Heart right ventricle (tissue), 16 donors: ENCODE data around the gene KCNMA1. TPM values are rescaled to one million over a fixed set of nuclear protein-coding genes. Genes with fewer than 3 reads are reported as not detected.

ENCODE experiments used
- ATAC-seq, 8 donors: fragments of 200-7000 bp; cut with Tn5 transposase; one replicate each; pipeline ENCODE4 v1.9.1; 2020; ENCODE audit warnings: mild to moderate bottlenecking in 8 of 8, moderate library complexity in 8 of 8, moderate number of reproducible peaks in 1 of 8
- DNase-seq, 2 donors: peaks; one replicate each; pipeline ENCODE4 v3.0.0-alpha.2; 2020
- H3K27ac ChIP-seq, 10 donors: fragments of 200-600 bp; sonication (generic) in 2 of 10; one replicate each; pipeline versions ENCODE4 v1.5.0 to v1.8.0; 2020 to 2022; ENCODE audit warnings: mild to moderate bottlenecking in 3 of 10
- H3K27me3 ChIP-seq, 7 donors: fragments of 200-600 bp; one replicate each; pipeline ENCODE4 v1.8.0; 2021 to 2022; ENCODE audit warnings: mild to moderate bottlenecking in 2 of 7
- H3K36me3 ChIP-seq, 9 donors: fragments of 200-600 bp; sonication (generic) in 1 of 9; one replicate each; pipeline versions ENCODE4 v1.5.0 to v1.8.0; 2020 to 2022; ENCODE audit warnings: mild to moderate bottlenecking in 2 of 9
- H3K4me1 ChIP-seq, 9 donors: fragments of 200-600 bp; sonication (generic) in 1 of 9; one replicate each; pipeline versions ENCODE4 v1.5.0 to v1.8.0; 2020 to 2022; ENCODE audit warnings: mild to moderate bottlenecking in 4 of 9
- H3K4me3 ChIP-seq, 10 donors: fragments of 200-600 bp; sonication (generic) in 2 of 10; one replicate each; pipeline versions ENCODE4 v1.5.0 to v1.8.0; 2020 to 2022; ENCODE audit warnings: mild to moderate bottlenecking in 7 of 10, moderate library complexity in 2 of 10
- H3K9me3 ChIP-seq, 11 donors: fragments of 200-600 bp in 10 of 11; sonication (generic) in 2 of 11; one replicate each; pipeline versions ENCODE4 v1.5.0 to v1.8.0; 2013 to 2022; ENCODE audit warnings: mild to moderate bottlenecking in 2 of 11, control low read depth in 1 of 11, moderate library complexity in 1 of 11
- CTCF ChIP-seq, 9 donors: fragments of 200-600 bp; sonication (generic) in 2 of 9; IDR thresholded peaks; one replicate each; pipeline versions ENCODE4 v1.5.0 to v1.8.0; 2021 to 2022; ENCODE audit warnings: antibody characterized with exemption in 9 of 9, mild to moderate bottlenecking in 5 of 9, moderate library complexity in 1 of 9
- WGBS, 2 donors: extraction: QIAGEN DNeasy Blood & Tissue Kit; methylation state at CpG; one replicate each; pipeline ENCODE4 v1.1.7; 2013; ENCODE audit warnings: inconsistent platforms in 1 of 2; 5-methylcytosine and 5-hydroxymethylcytosine counted together
- intact Hi-C, 10 donors: fragments of 100-400 bp; cut with DNase I; formaldehyde crosslinking; loops; one replicate each; pipeline versions ENCODE4 v1.11.1 to v1.14.2; 2022
- polyA plus RNA-seq, 2 donors: library from polyadenylated mRNA; stranded (reverse); fragments of 200-250 nt; gene quantifications; one replicate each; pipeline ENCODE4 v1.2.3, GENCODE V29; 2013
- total RNA-seq, 10 donors: library from RNA; stranded (reverse); fragmentation: NEBNext Ultra II Directional in 3 of 10; extraction: Animal tissue kit (Norgen Biotek cat#: 25700) in 3 of 10; gene quantifications; one replicate each; pipeline versions ENCODE4 v1.2.1 to v1.2.4, GENCODE V29; 2021 to 2023
- donor health status: Arrhythmogenic right ventricular cardiomyopathy.
- donor health status: ischemic (EF 13 %, LVEDD 7.1; RV severe dilation, severe dysfunction).
- donor health status: healthy with polysubstance abuse.
- donor health status: DM: no; HTN: yes; CAD: no.
- donor health status: DM: no; HTN: no; CAD: no.
- donor health status: ischemic (EF 25% LVEDD 6.9; RV normal size, moderate dysfunction).
- donor health status: ischemic (EF 25% LVEDD 5.7; RV mildly dilated, moderate dysfunction).
- donor health status: healthy.
- donor health status: DM: yes; HTN: yes; CAD: no.
- donor health status: Ischemic cardiomyopathy.
- donor health status: ischemic (EF 35%, LVEDD 5.7; RV mildly dilated, moderate dysfunction).
- donor health status: nonischemic (EF 11% LVEDD 7.7; RV severe dilation, severe dysfunction).
- donor health status: DM: yes; HTN: yes; CAD: no.
- donor health status: PGD.
- donor health status: ischemic (EF 29% LVEDD 5.4; RV normal size, mild dysfunction).
- donor health status: nonischemic (EF 23%, LVEDD 6.1; RV moderate dilation, normal function).

The KCNMA1 gene
- total and polyA plus RNA-seq, 12 donors, result 0.59 to 5.3 (median 1.6) TPM

- Histone ChIP-seq H3K27me3 (peaks cover 0 to 3% (median 0%) of the 10 kb centered on the region in 7 donors), H3K4me1 (peaks cover 0 to 16% (median 5%) of the 10 kb centered on the region in 9 donors), H3K36me3 (no peaks in the 10 kb centered on the region), H3K27ac (peak overlapping the region in 1 of 10 donors; percentile 40), H3K9me3 (no peaks in the 10 kb centered on the region), H3K4me3 (no peak overlapping the region)
- WGBS, 2 donors, result 82 to 85% methylated on average over 4 of the region's 4 CpGs
- no peak for TF ChIP-seq CTCF (IDR thresholded peaks at IDR 0.05)
- ATAC-seq (no peak), DNase-seq (no peak)
- intact Hi-C loops, result no loop called here
Observed at GRCh38 chr10:77085344-77085743, 552.3 kb downstream of the KCNMA1 start.

- H3K27ac ChIP-seq, result peak overlapping the region in 2 of 10 donors; percentile 12 to 52
- no peaks in the 10 kb centered on the region for H3K36me3 ChIP-seq
- H3K9me3 ChIP-seq, result no peaks in the 10 kb centered on the region
- WGBS, 2 donors, result 42 to 44% methylated on average over 12 of the region's 12 CpGs
- peak; percentile 22 to 32 for DNase-seq
- peaks cover 0 to 16% (median 7%) of the 10 kb centered on the region in 9 donors for H3K4me1 ChIP-seq
- no peak for TF ChIP-seq CTCF (IDR thresholded peaks at IDR 0.05)
- ATAC-seq, result peak; percentile 53 to 85 (median 75)
- intact Hi-C loops, result no loop called here
- H3K4me3 ChIP-seq, result no peak overlapping the region
- H3K27me3 ChIP-seq, result peaks cover 0 to 3% (median 0%) of the 10 kb centered on the region in 7 donors
Observed at GRCh38 chr10:77084431-77085144, 553.0 kb downstream of the KCNMA1 start.

GRCh38 chr10:77082601-77083252 is 554.9 kb downstream of the KCNMA1 start:
- TF ChIP-seq CTCF (IDR thresholded peaks at IDR 0.05), result no peak
- intact Hi-C loops, result no loop called here
- Histone ChIP-seq H3K9me3 (no peaks in the 10 kb centered on the region), H3K4me1 (peaks cover 0 to 16% (median 7%) of the 10 kb centered on the region in 9 donors), H3K36me3 (no peaks in the 10 kb centered on the region), H3K27me3 (no peaks in the 10 kb centered on the region), H3K4me3 (no peak overlapping the region), H3K27ac (no peak overlapping the region)
- DNase-seq (no peak), ATAC-seq (no peak)
- WGBS, 2 donors, result 58 to 62% methylated on average over 7 of the region's 7 CpGs

- TF ChIP-seq CTCF (IDR thresholded peaks at IDR 0.05), result no peak
- intact Hi-C loops, result no loop called here
- H3K27ac ChIP-seq, result no peak overlapping the region
- H3K4me3 ChIP-seq, result no peak overlapping the region
- H3K27me3 ChIP-seq, result no peaks in the 10 kb centered on the region
- no peaks in the 10 kb centered on the region for H3K9me3 ChIP-seq
- no peak for ATAC-seq
- DNase-seq, result no peak
- peaks cover 0 to 16% (median 11%) of the 10 kb centered on the region in 9 donors for H3K4me1 ChIP-seq
- no peaks in the 10 kb centered on the region for H3K36me3 ChIP-seq
- 52 to 59% methylated on average over 7 of the region's 7 CpGs for WGBS, 2 donors
Observed at GRCh38 chr10:77081481-77081891, 556.1 kb downstream of the KCNMA1 start.
